ENCODE measurements around the gene CACNA1I. TPM values are rescaled to one million over a fixed set of nuclear protein-coding genes. Genes with fewer than 3 reads are reported as not detected.

Gene CACNA1I
- total RNA-seq, 4 donors from 2014 or later = under 0.01 to 0.15 TPM; not detected in 2

DNA sequence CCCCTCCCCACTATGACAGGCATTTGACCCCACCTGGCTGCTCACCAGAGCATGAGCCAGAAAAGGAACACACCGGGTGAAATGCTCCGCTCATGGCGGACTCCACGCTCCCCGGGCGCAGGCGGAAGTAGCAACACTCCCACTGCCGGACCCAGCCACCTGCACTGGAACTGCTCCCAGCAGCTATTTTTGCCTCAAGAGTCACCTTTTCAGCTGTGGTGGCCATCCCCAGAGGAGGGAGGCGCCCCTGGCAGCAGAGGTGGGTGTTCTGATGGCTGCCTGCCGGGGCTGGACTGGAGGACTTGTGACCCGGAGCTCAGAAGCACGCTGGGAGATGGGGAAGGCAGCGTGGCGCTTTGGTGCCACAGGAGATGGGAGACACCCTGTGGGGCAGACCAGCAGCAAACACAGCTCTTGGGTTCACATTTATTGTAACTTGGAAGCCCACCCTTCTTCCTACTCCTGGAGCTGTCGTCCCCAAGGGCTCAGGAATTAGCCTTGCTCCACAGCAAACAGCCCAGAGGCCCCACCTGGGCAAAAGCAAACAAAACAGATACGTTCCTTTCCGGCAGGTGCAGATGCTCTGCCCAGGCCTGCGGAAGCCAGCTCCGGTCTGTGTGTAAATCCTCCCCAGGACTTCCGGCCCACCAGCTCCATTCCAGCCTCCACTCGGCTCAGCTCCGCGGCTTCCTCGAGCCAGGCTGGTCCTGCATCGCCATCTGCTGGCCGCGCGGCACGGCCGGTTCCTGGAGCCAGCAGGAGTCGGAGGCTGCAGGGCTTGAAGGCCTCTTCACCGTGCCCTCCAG lies 41.7 kb upstream of the CACNA1I start:
- peak overlapping the region in 1 of 2 donors; percentile 2 for H3K4me3 ChIP-seq
- peak; percentile 86 to 88 for DNase-seq
- intact Hi-C loops (cut with DNase I; ENCODE audit: low total_unique reads) = no loop called here

DNA sequence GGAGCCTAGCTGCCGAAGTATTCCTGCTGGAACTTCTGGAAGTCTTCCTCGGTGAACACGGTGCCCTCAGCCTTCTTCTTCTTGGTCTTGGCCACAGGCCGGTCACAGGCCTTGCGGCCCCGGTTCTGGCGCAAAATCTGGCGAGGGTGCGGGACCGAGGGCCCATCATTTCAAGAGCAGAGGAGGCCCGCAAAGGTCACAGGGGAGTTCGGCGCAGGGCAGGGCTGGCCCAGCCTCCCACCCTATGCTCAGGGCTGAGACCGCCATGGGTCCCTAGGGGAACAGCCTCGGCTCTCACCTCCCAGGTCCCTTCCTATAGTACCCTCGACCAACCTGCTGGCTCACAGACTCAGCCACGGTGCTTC lies 41.1 kb upstream of the CACNA1I start:
- H3K27me3 ChIP-seq = no peaks in the 10 kb centered on the region
- H3K36me3 ChIP-seq = no peaks in the 10 kb centered on the region
- no peak for DNase-seq
- H3K4me3 ChIP-seq = peak overlapping the region in 1 of 2 donors; percentile 2
- TF ChIP-seq, protein P1, sequence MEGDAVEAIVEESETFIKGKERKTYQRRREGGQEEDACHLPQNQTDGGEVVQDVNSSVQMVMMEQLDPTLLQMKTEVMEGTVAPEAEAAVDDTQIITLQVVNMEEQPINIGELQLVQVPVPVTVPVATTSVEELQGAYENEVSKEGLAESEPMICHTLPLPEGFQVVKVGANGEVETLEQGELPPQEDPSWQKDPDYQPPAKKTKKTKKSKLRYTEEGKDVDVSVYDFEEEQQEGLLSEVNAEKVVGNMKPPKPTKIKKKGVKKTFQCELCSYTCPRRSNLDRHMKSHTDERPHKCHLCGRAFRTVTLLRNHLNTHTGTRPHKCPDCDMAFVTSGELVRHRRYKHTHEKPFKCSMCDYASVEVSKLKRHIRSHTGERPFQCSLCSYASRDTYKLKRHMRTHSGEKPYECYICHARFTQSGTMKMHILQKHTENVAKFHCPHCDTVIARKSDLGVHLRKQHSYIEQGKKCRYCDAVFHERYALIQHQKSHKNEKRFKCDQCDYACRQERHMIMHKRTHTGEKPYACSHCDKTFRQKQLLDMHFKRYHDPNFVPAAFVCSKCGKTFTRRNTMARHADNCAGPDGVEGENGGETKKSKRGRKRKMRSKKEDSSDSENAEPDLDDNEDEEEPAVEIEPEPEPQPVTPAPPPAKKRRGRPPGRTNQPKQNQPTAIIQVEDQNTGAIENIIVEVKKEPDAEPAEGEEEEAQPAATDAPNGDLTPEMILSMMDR (IDR thresholded peaks at IDR 0.05) = no peak
- TF ChIP-seq POLR2A (IDR thresholded peaks at IDR 0.05) = no peak
- H3K4me1 ChIP-seq = peaks cover 8 to 33% of the 10 kb centered on the region in 2 donors
- intact Hi-C loops (cut with DNase I; ENCODE audit: low total_unique reads) = no loop called here
- no peaks in the 10 kb centered on the region for H3K9me3 ChIP-seq
- peak overlapping the region; percentile 35 to 51 for H3K27ac ChIP-seq

More for the DNA sequence above, 41.7 kb upstream of the CACNA1I start:
- Histone ChIP-seq H3K4me1 (peaks cover 8 to 33% of the 10 kb centered on the region in 2 donors), H3K27me3 (no peaks in the 10 kb centered on the region), H3K36me3 (no peaks in the 10 kb centered on the region), H3K9me3 (no peaks in the 10 kb centered on the region), H3K27ac (peak overlapping the region; percentile 35 to 51)
- TF ChIP-seq POLR2A (IDR thresholded peaks at IDR 0.05) = peak in 1 of 2 donors; percentile 82
- TF ChIP-seq, protein P1 (IDR thresholded peaks at IDR 0.05) = peak; percentile 97 to 99 (median 98)

DNA sequence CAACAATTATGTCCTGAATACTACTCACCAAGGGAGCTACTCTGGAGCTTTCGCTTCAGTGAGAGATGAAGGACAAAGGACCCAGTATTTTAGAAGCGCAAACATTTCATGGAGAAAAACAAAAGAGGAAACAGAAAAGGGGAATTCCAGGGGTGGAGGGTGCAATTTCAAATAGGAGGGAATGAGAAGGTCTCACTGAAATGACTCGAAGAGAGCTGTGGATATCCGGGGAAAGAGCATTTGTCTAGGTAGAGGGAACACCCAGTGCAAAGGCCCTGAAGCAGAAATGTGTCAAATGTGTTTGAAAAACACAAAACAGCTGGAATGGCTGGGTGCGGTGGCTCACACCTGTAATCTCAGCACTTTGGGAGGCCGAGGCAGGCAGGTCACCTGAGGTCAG lies 40.4 kb upstream of the CACNA1I start:
- no peak for TF ChIP-seq POLR2A (IDR thresholded peaks at IDR 0.05)
- TF ChIP-seq, protein P1 (IDR thresholded peaks at IDR 0.05) = no peak
- Histone ChIP-seq H3K4me1 (peaks cover 8 to 35% of the 10 kb centered on the region in 2 donors), H3K4me3 (no peak overlapping the region), H3K36me3 (no peaks in the 10 kb centered on the region), H3K27ac (peak overlapping the region in 1 of 2 donors; percentile 51), H3K9me3 (no peaks in the 10 kb centered on the region), H3K27me3 (no peaks in the 10 kb centered on the region)
- no peak for DNase-seq
- intact Hi-C loops (cut with DNase I; ENCODE audit: low total_unique reads) = no loop called here

DNA sequence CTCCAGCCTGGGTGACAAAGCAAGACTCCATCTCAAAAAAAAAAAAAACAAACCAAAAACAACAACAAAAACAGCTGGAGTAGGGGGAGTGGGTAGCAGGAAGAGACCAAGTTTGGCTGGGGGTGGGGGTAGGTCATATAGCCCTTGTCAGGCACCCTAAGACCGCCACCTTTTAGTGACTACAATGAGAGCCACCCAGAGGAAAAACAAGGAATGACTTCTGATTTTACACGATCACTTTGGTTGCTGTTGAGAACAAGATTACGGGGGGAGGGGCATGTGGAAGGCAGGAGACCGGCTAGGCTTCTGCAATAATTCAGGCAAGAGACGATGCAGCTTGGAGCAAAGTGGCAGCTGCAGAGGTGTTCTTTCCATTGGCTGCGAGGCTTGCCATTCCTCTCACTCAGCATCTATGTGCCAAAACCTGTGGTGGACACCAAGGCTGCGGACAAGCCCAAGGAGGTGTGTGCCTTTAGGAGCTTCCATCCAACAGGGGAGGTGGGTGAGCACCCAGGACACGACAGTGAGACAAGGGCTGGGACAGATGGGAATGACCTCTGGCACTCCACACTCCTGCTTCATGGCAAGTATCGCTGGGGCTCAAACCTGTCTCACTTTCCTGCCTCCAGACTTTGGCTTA lies 39.7 kb upstream of the CACNA1I start:
- DNase-seq = no peak
- intact Hi-C loops (cut with DNase I; ENCODE audit: low total_unique reads) = no loop called here
- Histone ChIP-seq H3K9me3 (no peaks in the 10 kb centered on the region), H3K4me1 (peaks cover 8 to 35% of the 10 kb centered on the region in 2 donors), H3K27ac (no peak overlapping the region), H3K4me3 (no peak overlapping the region), H3K36me3 (no peaks in the 10 kb centered on the region), H3K27me3 (no peaks in the 10 kb centered on the region)
- no peak for TF ChIP-seq POLR2A (IDR thresholded peaks at IDR 0.05)
- TF ChIP-seq, protein P1 (IDR thresholded peaks at IDR 0.05) = no peak
